HG03103 (cell line): Measurements from ENCODE around the gene SLC23A1.
A peak's percentile ranks its signal among the peaks of the same experiment; 100 is the strongest.
"Not testable (repeated sequence)": the region's sequence is repeated elsewhere in the genome, so short reads cannot be mapped to it uniquely, and the experiment has no call there.

Source experiments
- ATAC-seq: cut with Tn5 transposase; IDR thresholded peaks from one replicate; pipeline ENCODE4 v1.9.1; 2021; ENCODE audit warnings: low read depth; ENCODE audit not compliant: unreplicated experiment

SLC23A1 gene

DNA sequence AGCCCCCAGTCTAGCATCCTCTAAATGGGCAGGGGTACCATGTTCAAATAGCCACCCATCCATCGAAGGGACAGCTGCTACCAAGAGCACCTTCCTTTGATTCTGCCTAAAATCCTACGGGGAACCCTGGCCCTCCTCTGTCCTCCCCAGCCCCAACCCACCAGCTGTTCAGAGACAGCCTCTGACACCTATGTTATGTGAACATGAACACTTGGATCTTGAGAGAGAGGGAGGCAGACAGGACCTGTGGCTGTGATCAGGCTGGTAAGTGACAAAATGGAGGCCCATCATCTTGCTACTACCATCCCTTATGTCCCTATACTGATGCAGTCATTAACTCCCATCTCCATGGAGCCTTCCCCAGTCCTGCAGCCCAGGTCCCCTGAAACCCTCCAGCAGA lies 8.2 kb downstream of the SLC23A1 start:
- no peak for ATAC-seq

DNA sequence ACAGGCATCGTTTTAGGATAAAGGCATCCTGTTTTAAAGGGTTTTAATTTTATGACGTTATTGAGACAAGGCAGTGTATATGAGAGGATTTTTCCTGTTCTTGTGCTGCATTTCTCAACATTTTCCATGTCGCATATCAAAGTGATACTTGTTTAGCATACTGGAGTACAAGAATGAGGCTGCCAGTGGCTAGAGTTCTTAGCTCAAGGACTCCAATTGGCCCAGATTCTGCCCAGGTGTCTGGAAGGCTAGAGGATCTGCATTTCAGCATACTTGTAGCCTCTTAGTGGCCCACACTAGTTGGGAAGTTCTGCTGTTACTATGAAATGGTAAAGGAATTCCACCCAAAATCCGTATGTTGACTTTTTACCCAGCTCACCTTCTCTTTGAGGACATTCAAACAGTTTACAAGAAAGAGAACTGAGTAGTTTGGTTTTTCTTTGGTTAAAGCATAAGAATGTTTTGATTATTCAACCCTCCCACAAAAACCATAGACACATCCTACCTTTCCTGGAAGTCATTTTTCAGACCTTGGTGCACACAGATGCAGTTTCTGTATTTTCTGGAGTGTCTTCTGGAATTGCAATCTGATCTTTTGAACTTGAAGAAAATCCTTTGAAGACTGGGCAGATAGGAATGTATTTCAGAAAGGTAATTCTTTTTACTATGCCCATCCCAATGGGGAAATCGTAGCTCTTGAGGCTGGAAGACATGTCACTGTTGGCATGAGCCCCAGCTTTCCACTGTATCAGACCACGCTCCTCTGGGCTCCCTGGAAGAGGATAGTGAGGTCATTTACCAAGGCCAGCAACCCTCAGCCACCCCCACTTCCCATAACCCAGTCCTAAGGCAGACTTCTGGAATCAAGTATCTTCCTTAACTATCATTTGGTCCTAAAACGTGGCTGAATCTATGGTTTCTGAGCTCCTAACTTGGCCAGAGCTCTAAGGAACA lies 11.3 kb downstream of the SLC23A1 start:
- no peak for ATAC-seq

DNA sequence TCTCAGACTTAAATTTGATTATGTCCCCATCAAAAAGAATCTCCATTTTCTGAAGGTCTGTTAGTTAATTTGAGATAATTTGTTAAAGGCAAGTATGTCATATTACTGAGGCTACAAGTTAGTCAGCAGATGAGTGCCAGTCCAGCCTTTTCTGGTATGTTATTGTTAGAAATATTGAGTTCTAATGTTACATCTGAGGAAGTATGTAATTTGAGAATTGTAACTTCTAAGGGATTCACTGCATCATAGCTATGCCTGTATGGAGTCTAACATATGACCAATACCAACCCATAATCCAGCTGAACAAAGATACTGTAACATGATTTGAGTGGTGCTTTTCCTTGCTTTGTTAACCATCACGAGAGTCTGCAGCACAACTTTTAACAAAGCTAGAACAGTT lies 13.9 kb downstream of the SLC23A1 start:
- ATAC-seq: no peak

DNA sequence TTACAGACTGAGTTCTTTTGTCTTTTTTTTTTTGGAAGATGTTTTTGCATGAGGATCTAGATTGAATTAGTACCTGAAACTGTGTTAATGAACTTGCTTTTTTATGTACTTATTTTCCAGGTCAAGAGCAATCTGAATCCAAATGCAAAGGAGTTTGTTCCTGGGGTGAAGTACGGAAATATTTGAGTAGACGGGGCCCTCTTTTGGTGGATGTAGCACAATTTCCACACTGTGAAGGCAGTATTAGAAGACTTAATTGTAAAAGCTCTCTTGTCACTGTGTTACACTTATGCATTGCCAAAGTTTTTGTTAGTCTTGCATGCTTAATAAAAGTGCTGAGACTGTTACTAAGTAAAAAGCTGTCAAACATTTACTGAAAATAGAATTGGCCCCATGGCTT lies 14.5 kb downstream of the SLC23A1 start:
- ATAC-seq: no peak

DNA sequence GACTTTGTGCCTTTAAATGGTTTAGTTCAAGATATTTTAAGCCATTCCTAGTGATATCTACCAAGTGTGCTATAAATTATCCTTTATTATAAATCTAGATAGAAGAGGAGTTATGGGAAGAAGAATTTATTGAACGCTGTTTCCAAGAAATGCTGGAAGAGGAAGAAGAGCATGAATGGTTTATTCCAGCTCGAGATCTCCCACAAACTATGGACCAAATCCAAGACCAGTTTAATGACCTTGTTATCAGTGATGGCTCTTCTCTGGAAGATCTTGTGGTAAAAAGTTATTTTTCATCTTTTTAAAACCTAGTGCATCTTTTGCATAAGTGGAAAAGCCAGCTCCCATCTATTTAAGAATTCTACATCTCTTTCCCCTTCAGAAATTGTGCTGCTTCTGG lies 18.6 kb downstream of the SLC23A1 start:
- ATAC-seq: no peak

DNA sequence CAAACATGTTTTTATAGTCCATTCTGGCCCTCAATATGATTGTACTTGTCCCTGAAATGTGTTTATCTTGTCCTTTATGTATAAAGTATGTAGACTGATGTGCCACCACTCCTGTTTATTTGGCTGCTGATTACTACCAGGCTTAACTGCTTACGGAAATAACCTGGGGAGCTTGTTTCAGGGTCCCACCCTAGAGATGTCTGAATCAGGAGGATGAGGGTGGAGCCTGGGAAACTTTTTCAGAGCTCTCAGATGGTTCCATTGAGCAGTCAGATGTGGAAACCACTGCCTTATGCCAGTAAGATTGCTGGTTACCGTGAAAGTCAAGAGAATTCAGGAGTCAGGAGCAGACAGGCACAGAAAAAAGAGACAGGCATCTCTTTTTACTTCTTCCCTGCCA lies 19.2 kb downstream of the SLC23A1 start:
- ATAC-seq: no peak

DNA sequence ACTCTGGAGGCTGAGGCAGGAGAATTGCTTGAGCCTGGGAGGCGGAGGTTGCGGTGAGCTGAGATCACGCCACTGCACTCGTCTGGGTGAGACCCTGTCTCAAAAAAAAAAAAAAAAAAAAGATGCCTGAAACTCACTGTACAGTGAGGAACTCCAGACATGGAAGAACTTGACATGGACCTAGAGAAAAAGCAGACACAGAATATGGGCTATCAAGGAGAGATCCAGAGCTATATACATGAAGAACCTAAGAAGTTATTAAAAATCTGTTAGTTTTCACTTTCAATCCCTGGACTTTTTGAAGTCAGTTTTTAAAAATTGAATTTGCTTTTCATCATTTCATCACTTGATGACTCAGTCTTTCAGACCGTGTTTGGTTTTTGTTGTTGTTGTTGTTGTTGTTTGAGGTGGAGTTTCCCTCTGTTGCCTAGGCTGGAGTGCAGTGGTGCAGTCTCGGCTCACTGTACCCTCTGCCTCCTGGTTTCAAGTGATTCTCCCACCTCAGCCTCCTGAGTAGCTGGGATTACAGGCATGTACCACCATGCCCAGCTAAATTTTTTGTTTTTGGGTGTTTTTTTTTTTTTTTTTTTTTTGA lies 21.2 kb downstream of the SLC23A1 start:
- ATAC-seq: no peak

DNA sequence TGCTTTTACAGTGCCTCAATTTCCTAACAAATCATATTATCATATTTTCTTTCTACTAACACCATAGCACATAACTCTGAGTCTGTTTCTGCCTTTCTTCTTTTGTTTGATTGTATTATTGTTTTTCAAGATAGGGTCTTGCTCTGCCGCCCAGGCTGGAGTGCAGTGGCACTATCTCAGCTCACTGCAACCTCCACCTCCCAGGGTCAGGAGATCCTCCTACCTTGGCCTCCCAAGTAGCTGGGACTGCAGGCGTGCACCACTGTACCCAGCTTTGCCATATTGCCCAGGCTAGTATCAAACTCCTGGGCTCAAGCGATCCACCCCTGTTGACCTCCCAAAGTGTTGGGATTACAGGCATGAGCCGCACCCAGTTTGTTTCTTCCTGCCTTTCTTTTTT lies 22.7 kb downstream of the SLC23A1 start:
- ATAC-seq: no peak

DNA sequence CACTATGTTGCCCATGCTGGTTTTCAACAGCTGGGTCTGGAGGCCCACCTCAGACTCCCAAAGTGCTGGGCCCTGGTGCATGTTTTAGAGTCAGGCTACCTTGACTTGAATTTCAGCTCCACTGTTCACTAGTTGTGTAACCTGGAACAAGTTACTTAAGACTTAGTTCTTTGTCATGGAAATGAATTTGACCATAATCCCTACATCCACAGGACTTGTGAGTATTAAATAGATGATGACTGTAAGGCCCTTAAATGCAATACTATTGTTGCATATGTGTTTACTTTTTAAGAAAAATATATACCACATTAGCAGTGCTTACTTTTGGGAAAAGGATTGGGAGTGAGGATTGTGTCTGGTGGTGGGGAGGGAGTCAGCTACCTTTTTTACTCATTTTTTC lies 25.0 kb downstream of the SLC23A1 start:
- ATAC-seq: no peak

DNA sequence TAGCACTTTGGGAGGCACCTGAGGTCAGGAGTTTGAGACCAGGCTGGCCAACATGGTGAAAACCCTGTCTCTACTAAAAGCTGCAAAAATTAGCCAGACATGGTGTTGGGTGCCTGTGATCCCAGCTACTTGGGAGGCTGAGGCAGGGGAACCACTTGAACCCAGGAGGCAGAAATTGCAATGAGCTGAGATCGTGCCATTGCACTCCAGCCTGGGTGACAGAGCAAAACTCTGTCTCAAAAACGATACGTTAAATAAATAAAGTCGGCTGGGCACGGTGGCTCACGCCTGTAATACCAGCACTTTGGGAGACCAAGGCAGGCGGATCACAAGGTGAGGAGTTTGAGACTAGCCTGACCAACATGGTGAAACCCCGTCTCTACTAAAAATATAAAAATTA lies 27.2 kb downstream of the SLC23A1 start:
- ATAC-seq: not testable (repeated sequence)

DNA sequence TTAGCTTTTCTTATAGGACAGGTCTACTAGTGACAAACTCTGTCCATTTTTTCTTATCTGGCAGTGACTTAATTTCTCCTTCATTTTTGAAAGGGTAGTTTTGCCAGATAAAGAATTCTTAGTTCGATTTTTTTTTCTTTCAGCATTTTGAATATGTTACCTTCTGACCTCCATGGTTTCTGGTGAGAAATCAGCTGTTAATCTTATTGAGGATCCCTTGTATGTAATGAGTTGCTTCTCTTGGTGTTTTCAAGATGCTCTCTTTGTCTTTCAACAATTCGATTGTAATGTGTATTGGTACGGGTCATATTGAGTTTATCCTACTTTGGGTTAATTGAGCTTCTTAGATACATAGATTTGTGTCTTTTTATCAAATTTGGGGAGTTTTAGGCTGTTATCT lies 28.9 kb downstream of the SLC23A1 start:
- no peak for ATAC-seq

DNA sequence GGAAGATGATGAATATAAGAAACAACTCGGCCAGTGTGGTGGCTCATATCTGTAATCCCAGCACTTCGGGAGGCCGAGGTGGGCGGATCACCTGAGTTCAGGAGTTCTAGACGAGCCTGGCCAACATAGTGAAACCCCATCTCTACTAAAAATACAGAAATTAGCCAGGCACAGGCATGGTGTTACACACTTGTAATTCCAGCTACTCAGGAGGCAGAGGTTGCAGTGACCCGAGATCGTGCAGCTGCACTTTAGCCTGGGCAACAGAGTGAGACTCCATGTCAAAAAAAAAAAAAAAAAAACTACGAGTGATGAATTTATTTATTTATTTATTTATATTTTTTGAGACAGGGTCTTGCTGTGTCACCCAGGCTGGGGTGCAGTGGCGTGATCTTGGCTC lies 35.2 kb downstream of the SLC23A1 start:
- ATAC-seq: not testable (repeated sequence)

DNA sequence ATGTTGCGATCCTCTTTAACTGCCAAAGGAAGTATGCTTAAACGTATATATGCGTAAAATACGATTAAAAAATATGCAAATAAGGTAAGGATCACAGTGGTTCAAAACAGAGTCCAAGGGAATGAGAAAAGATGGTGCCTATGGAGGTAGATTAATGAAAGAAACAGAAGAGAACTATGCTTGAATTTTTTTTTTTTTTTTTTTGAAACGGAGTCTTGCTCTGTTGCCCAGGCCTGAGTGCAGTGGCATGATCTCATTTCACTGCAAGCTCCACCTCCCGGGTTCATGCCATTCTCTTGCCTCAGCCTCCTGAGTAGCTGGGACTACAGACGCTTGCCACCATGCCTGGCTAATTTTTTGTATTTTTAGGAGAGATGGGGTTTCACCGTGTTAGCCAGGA lies 37.7 kb downstream of the SLC23A1 start:
- not testable (repeated sequence) for ATAC-seq

DNA sequence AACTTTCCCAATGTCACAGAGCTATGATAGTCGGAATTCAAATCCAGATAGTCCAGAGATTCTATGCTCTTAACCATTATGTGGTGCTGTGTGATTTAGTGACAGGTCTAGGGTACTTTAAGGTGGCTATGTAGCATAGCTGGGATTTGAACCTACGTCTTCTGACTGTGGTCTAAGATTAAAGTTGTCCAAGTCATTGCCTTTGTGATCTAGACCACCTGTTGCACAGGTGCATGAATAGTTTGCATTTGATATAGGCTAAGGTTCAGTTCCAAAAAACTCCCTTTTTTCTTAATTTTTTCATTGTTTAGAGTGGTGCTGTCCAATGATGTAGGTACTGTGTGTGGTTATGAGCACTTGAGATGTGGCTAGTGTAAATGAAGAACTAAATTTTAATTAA lies 38.9 kb downstream of the SLC23A1 start:
- ATAC-seq: no peak

DNA sequence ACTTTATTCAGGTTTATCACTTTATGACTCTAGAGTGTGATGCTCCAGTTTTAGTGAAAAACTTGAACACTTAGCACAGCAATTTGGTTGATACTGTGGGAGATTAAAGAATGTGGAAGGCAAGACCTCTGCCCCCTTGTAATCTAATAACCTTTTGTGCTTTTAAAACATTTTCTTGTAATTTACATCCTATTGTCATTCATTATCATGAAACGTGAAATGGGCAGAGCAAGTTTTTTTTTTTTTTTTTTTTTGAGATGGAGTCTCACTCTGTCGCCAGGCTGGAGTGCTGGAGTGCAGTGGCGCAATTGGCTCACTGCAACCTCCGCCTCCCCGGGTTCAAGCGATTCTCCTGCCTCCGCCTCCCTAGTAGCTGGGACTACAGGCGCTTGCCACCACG lies 39.6 kb downstream of the SLC23A1 start:
- no peak for ATAC-seq

DNA sequence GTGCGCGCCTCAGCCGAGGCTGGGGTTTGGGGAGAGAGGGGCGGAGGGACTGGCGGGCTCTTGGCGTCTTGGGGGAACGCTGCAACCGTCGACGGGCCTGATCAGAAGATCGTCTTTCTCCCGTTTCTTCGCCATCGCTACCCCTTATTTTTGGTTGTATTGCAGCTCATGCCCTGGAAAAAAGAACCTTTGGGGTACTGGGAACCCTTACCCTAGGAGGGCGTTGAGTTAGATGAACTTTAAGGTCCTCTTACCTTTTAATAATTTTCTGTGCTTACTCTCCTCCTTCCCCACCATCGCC lies 40.7 kb downstream of the SLC23A1 start:
- ATAC-seq: peak; percentile 48

DNA sequence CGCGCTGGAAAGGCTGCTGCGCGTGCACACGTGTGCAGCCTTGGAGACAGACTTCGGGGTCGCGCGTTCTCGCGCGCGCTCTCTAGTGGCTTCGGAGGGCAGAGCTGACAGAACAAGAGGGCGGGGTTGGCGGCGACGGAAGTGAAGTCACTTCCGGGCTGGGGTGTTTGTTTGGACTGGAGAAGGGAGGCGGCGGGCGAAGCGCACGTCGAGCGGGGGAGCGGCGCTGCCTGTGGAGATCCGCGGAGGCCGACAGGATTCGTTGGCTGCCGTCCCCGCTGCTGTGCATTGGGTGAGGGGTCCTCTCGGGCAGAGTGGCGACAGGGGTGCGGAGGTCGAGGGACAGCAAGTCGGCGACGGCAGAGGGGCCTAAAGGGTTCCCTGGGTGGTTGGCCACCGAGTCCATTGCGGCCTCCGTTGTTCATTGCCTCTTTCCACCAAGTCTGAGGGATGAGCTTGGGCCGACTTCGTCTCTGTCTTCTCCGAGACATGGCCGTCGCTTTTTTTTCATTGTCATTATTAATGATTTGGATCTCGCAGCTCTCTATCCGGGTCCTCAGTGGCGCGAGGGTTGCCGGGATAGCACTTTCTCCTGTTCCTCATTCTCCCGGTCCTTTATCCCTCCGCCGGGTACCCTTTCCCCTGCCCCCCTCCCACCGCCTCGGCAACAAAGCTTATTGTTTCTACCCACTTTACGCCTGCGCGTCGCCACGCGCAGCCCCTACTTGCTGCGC lies 41.2 kb downstream of the SLC23A1 start, which contains the start of gene PAIP2:
Gene PAIP2, plus strand, starts transcription at position 166 of the 734 bp plus-strand sequence. CDS start 21,931 bp downstream, outside the sequence.
- peak; percentile 91 for ATAC-seq

DNA sequence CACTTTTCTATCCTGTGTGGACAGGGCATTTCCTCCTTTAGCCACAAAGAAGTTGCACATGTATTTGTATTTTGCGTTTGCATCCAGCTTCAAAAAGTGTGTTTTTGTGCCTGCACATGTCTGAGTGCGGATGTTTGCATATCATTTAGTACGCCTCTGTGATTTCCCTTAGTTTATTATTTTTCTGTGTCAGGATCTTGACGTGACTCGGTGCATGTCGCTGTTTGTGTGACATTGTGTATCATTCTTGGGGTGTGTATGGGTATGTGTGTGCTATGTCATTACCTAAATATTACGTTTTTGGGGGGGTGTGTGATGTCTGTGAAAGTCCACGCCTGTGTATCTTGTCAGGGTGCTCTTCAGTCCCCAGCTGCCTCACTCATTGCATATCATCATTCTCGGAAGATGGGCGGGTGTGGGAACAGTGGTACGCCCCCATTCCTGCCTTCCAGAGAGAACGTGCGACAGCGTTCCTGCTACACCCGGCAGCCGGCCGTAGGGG lies 41.9 kb downstream of the SLC23A1 start:
- ATAC-seq: no peak

DNA sequence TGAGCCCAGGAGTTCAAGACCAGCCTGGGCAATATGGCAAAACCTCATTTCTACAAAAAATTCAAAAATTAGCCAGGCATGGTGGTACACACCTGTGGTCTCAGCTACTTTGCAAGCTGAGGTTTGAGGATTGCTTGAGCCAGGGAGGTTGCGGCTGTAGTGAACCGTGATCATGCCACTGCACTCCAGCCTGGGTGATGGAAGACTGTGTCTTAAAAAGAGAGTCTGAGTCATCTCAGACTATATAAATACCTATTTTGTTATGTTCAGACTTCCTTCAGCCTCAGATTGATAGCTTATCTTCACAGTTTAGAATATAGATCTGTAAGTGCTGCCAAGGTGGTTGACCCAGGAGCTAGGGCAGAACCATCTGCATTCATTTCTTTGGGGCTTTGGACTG lies 43.0 kb downstream of the SLC23A1 start:
- no peak for ATAC-seq

DNA sequence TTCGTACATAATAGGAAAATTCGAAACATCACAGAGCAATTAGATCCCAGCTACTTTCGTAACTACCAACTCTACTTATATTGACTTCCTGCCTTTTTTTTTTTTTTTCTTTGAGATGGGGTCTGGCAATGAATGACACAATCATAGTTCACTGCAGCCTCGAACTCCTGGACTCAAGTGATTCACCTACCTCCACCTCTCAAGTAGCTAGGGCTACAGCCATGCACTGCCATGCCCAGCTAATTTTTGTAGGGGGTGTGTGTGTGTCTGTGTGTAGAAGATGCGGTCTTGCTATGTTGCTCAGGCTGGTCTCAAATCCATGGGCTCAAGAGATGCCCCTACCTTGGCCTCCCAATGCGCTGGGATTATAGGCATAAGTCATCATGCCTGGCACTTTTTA lies 47.3 kb downstream of the SLC23A1 start:
- no peak for ATAC-seq
